HG03457 (cell line): ENCODE measurements around the gene SGIP1.

Experiments
- ATAC-seq: cut with Tn5 transposase; IDR thresholded peaks from one replicate; pipeline ENCODE4 v1.9.1; 2021; ENCODE audit warnings: moderate number of reproducible peaks; ENCODE audit not compliant: unreplicated experiment

SGIP1 gene

DNA sequence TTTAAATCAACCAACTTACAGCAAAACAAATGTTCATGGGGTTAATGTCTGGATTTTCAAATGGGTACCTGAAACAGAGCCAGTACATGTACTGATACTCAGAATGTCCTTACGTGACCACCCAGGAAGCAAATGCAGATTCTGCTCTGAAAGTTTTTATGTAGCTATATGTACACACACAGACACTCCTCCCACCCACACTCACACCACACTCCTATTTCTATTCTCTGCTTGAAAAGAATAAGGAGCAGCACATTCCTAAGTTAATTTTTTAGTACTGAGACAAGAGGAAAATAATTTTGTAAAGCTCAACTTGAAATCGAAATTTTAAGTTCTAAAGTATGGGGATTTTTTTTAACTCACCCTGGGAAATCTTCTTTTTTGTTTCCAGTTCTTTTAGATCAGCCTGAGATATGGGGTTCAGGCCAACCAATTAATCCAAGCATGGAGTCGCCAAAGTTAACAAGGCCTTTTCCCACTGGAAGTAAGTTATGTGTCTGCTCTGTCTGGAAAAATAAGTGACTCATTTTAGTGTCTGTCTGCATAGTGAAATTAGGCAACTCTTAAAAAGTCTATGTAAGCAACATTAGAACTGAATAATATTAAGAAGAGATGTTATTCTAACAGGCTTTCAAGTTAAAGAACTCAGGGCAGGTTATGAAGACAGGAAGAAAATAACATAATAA is 142.8 kb downstream of the SGIP1 start:
- ATAC-seq = no peak

DNA sequence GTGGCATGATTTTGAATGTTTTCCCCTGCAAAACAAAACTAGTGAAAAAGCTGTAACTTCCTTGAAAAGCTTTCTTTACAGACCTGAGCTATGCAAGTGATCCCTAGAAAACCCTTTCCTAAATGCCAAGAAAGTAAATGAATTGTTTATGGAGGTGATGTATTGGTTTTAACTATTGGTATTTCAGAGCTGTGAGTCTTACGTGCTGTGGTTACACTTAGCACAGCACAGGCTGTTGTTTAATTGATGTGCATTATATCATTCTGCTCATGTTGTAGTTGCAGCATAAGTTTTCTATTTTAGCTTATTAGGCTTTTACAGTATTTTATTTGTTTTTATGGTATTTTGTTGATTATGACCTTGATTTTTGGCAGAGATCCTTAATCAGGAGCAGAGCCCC is 144.2 kb downstream of the SGIP1 start:
- ATAC-seq = no peak

DNA sequence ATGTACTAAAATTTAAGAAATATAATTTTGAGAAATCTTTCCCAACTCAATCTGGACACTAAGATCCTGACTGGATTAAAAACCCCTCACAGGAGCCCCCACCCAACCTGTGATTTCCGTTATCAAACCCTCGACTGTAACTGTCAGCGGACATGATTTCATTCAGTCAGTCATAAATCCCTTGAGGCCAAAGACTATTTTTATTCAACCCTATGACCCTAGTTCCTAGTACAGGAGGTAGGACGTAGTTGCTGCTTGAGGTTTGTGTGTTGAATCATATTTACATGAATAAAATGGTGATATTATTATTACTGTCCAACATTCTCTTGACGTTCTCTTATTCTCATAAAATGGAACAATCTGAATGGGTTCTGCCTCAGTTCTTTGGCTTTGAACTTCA is 145.2 kb downstream of the SGIP1 start:
- ATAC-seq = no peak

DNA sequence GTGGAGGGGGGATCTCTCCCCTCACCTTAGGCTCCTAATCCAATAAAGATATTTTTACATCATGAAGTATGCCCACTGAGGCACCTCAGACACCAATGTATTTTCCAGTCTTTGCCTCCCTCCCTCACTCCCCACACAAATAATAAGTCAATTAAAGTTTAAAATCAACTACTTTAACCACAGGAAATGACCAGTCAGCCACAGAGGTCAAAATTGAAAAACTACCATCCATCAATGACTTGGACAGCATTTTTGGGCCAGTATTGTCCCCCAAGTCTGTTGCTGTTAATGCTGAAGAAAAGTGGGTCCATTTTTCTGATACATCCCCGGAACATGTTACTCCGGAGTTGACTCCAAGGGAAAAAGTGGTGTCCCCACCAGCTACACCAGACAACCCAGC is 147.7 kb downstream of the SGIP1 start:
- no peak for ATAC-seq

DNA sequence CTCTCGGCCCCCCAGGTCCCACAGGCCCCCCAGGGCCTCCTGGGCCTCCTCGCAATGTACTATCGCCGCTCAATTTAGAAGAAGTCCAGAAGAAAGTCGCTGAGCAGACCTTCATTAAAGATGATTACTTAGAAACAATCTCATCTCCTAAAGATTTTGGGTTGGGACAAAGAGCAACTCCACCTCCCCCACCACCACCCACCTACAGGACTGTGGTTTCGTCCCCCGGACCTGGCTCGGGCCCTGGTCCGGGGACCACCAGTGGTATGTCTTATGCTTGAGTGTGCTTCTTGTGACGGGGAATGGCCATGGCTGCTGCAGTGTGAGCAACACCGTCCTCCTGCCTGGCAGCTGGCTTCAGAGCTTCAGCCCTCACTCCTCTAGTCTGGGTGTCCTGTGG is 148.2 kb downstream of the SGIP1 start:
- no peak for ATAC-seq

DNA sequence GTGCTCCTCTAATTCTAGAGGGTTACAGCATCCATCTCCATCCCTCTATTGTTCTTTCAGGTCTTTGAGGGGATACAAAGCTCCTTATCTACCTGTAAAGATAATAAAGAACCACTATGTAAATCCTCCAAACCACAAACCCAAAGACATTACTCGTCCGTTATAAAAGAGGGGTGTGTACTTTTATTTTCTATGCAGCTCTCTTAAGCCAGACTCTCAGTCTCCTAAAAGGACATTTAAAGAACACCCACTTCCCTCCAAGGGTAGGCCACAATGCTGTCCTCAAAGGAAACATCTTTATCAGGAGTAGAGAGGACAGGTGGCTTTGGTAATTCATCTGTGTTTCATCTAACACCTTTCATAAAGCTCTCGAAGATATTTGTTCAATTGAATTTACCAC is 150.4 kb downstream of the SGIP1 start:
- ATAC-seq = no peak

DNA sequence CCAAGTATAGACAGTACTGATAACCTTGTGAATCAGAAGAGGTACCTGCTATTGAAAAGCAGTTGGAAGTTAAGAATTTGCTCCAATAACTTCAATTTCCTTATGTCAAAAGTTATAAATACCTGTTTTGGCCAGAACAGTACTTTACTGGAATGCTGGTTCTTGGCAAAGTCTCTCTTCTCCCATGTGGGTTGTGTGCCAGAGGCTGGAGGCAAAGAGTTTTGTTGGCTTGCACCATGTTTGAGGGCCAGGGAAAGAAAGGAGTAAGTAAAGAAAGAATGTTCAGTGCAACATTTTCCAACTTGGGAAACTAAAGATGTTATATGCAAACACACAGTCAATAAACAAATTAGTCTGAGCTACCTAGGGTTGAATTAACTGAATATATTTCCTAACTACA is 151.3 kb downstream of the SGIP1 start:
- ATAC-seq = no peak

DNA sequence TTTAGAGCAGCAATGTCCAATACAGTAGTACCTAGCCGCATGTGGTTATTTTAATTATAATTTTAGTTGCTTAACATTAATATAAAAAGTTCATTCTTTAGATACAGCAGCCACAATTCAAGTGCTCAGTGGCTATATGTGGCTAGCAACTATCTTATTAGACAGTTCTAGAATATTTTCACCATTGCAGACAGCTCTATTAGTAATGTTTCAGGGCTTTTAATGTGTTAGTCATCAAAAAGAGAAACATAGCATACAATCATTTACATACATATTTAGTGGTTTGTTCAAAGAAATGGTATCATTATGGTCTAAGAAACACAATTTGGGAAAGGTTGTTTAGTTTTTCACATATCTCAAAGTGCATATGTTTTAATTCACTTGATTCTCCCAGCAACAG is 151.7 kb downstream of the SGIP1 start:
- no peak for ATAC-seq

DNA sequence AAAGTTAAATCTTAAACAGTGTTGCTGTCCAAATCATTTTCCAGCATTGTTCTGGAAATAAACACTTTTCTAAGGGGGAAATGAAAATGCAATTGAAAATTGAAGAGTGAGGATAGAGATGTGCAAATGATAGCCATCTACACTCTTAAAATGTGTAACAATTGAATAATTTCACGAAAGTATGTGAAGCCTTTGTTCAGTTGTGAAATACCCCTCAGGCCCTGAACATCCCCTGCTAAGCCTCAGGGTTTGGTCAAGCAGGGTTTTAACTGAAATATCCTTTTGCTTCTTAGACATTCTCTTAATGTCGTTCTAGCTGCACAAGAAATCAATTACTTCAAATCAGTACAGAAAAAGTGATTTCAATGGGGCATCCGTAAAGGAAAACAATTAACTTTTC is 152.5 kb downstream of the SGIP1 start:
- no peak for ATAC-seq

DNA sequence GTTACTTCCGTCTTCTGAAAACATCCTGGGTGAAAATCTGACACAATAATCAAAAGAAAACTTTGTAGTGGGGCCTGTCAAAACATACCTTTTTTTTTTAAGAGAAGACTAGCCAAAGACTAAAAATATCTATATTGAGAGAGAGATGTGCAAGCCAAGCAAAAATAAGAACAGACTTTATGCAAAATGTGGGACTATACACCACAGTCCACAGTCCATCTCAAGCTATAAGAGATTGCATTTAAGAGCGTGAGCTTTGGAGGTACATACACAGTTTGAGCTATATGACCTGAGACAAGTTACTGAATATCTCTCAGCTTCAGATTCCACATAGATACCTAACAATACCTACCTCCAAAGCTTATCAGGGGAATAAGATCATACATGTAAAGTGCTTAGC is 153.4 kb downstream of the SGIP1 start:
- ATAC-seq = no peak

DNA sequence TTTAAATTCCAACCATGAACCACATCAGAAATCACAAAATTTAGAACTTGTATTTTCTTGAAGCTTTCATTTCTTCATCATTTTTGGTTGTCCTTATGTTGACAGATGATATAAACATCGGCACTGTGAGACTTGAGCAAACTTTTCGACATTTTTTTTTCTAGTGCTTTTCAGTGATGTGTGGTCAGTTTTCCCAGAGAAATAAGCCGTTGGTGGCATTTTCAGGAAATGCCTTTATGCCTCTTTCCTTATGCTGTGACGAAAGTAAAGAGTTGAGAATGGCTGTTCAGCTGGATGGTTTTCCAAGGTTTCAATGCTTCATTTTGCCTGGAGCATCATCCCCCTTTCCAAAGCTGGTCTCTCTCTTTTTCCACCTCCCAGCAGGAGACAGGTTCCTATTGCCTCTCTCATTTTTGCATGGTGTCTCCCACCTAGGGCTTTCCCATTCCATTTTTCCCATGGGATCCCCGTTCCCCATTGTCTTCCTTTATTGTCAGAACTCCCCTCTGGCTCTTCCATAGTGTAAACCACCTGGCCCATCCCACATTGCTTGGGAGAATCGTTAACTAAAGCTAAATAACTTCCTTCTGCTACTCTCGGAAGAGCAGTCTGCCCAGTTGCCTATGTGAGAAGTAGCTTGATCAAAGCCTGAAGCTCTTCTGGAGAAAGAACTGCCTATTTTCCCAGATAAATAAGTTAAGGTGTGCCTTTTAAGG is 156.9 kb downstream of the SGIP1 start:
- no peak for ATAC-seq

DNA sequence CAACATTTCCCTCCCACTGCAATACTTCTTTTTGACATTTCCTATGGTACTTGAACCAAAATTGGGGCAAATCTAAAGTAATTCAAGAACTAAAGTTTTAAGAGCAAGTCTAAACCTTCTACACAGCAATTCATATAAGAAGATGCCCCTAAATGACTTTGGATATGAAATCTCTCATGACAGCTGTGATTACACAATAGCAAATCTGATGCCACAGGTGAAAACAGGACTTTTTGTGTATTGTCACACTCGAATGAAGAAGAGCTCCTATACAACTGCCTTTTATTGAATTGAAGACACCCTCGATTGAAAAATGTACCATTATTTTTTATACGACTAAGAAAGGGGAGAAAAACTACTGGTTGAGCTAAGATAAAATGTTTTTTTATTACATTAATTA is 158.7 kb downstream of the SGIP1 start:
- no peak for ATAC-seq

DNA sequence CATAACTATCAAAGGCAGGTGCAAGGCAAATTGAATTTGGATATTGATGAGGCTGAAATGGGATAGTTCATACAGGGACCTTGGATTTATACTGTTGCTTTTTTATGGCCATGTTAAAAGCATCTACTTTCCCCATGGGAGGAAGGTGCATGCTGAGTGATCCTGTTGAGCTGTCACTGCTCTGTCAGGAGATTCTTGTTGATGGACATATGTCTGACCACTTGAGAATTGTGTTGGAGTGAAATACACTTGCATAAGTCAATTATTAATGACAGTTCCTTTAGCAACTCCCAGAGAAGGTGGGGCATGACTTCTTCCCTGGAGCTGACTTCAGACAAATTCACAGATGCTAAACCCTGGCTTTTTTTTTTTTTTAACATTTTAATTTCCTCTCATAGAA is 159.9 kb downstream of the SGIP1 start:
- ATAC-seq = no peak

DNA sequence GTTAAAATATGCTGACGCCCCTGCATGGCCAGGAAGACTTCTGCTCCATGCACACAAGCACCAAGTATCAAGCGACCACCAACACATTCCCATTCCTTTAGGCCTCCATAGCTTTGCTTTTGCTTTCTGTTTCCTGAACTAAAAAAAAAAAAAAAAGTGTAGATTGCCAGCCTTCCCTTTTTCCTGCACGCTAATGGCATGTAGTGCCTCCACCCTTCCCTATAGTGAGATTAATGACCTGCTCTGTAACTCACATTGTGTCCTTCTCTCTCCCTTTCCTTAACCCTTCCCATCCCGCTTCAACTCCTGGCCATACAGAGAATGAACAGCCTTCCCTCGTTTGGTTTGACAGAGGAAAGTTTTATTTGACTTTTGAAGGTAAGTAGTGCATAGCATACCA is 161.2 kb downstream of the SGIP1 start:
- no peak for ATAC-seq

DNA sequence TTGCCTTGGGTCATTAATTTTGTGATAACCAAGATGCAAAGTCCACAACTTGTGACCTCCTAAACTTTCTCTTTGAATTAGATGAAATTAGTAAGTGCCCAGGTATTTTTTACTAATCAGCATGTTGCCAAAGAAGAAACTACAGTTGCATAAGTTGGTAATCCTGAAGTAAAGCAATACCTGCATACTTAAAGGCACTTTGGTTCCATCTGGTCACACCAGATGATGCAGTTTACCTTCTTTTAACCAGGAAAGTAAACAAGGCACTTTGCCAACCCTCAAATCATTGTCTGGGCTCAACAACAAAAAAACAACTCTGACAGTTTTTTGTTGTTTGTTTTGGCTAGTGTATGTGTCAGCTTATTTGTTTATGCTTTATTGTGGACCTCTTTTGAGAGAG is 162.8 kb downstream of the SGIP1 start:
- ATAC-seq = no peak

DNA sequence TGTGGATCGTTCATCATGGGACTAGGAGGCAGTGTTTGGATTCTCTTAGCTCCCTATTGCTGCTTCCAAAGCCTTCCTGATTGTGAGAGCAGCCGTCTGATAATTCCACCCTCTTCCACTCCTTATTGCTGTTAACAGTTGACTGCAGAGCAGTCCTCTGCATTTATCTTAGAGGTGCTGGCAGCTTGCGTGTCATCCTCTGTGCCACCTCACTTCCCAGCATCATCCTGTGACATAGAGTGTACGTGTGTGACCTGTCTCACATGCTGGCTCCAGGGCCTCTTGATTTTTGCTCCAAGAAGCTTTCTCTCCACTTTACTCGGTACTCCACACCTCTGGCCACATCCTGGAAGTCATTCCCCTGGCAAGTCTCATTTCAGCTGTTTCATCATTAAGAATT is 165.3 kb downstream of the SGIP1 start:
- no peak for ATAC-seq

DNA sequence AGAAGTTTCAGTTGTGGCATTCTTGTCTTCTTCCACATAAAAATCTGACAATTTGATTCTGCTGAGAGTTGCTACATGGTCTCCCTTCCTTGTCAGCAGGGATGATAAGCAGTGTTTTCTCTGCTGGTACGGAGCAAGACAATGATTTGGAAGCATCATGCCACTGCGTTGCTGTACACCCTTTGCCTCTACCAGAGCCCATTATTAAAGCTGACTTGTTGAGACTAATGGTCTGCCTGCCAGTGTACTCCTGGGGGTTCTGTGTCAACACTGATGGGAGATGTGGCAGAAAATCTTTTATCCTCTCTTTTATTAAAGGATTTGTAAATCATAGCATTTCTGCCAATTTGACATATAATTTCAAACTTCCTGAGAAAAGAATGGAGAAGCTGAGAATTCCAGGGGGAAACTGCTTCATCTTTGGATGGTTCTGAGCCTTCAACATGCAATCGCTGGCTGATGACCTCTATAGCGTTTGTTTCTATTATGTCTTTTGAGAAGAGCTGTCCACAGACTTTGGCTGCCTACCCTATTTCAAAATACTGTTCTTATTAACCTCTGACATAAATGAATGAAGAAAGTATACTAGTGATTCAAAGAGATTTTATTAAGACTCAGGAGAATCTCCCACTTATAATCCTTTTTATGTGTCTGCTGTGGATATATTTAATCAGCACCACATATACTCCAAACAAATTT is 170.4 kb downstream of the SGIP1 start:
- no peak for ATAC-seq

DNA sequence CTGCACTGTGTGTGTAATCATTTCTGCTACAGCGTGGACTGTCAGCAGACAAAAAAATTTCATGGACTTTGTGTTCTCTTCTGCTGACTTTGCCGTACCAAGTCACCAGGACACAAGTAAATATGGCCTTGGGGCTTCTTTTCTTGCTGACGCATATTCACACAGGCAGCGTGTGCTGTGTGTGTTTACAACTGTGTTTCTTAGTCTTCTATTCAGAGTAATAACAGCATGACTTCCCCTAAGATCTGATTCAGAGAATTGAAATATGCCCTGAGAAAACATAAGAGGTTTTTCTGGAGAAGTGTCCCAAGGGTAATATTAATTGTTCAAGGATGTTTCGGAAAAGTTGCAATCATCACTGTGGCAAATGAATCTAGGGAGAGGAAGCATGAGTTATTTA is 171.2 kb downstream of the SGIP1 start:
- ATAC-seq = no peak

DNA sequence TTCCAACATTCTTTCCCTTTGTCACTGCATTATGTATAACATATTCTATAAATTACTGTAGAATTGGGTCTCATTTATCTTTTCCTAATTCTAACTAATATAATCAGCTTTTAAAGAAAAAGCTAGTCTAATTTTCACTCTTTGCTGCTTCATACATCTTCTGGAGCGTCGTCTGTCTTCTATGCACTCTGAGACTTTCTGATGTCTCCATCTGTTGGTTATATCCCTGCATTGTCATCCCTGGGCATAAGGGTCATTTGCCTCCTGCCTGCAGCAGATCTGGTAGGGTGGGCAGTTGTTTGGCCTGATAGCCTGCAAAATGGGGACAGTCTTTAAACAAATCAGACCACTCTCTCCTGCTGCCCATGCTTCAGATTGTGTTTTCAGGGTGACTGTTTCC is 177.5 kb downstream of the SGIP1 start:
- no peak for ATAC-seq

DNA sequence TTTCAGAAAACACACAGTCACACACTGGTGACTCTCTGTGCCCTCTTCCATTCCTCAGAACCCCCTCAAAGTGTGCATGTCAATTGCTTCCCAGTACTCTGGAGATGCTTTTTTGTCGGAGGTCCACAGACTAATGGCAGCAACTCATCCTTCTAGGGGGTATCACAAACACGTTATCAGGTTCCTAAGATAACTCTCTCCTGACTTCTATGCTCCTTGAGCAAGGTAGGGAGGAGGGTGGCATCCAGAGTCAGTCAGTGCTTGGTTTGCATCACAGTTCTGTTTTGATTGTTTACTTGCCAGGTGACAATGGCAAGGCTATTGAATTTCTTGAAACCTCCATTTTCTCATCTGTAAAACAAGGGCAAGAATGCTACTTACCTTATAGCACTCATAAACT is 178.9 kb downstream of the SGIP1 start:
- ATAC-seq = no peak

DNA sequence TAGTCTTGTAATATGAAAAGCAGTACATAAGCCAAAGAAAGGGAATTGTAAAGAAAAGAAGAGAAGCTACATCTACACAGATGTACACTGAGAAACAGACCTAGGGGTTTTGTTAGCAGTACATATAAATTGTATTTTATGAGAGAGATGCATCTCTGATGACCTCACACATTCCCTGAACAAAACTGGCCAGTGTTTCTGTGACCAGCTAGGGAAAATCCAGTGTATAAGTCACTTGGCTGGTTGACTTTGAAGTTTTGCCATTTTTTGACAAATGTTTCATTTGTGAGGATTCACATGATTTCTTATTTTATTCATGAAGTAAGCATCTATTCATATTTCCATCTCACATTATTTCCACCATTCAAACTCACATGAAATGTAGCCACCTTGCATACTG is 190.0 kb downstream of the SGIP1 start:
- ATAC-seq = no peak

DNA sequence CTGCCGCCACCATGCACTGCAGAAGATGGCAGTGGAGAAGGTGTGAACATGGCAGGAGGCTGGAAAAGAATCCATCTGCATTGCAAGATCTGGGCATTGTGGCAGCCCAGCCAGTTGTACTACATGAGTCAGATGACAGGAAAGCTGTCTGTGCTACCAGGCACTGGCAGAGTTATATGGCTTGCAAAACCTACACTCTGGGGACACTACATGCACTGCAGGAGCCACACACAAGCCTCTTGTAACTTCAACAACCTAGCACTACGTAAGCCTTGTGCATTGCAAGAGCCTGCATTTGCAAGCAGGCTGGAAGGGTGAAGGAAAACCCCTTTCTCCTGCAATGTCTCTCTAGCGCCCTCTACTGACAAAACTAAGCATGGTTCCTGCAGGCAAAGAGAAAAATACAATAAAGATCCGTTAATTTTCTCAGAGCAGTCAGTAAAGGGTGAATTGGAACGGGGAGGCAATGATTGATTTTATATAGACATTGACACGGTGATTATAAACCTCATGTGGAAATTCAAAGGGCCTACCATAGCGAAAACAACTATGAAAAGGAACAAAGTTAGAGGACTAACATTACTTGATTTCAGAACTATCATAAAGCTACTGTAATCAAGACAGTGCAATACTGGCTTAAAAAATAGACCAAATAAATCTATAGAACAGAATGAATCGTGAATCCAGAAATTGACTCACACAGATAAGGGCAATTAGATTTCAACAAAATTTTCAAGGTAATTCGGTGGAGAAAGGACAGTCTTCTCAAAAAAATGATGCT is 192.1 kb downstream of the SGIP1 start:
- no peak for ATAC-seq
